ENCODE data around the gene RHO.

The RHO gene

DNA sequence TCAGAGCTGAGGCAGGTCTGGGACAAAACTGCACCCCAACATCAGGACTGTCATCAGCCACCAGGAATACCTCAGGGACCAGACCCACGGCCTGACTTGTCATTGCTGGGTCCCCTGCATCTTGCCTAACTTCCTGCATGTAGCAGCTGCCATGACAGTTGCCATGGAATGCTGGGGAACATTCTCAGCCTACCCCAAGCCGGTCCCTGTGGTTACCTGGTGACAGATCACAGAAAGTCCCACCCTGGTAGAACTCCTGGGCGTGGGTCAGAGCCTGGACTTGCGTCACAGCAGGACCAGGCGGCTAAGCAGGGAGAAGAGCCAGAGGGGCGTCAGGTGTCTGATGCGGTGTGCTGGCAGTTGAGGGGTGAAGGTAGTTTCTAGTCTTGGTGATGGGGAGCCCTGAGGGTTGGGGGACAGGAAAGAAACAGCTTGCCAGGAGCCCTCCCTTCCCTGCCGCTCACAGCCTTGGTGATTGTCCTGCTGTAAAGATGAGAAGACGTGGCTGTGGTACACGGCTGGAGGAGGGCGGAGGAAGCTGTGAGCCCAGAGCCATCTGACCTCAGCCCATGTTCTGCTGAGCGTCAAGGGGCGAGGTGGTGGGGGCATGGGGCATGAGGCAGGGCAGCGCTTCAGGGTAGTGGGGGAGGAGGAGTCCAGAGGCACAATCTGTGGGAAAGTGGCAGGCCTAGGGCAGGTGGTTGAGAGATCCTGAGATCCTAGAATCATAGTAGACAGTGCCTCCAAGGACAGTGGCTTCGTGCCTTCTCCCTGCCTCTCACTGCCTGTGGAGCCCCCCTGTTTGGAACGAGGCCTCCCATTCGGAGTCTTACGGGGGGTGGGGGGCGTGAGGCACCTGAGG lies 19.9 kb downstream of the RHO start:
- DNase-seq = no peak

DNA sequence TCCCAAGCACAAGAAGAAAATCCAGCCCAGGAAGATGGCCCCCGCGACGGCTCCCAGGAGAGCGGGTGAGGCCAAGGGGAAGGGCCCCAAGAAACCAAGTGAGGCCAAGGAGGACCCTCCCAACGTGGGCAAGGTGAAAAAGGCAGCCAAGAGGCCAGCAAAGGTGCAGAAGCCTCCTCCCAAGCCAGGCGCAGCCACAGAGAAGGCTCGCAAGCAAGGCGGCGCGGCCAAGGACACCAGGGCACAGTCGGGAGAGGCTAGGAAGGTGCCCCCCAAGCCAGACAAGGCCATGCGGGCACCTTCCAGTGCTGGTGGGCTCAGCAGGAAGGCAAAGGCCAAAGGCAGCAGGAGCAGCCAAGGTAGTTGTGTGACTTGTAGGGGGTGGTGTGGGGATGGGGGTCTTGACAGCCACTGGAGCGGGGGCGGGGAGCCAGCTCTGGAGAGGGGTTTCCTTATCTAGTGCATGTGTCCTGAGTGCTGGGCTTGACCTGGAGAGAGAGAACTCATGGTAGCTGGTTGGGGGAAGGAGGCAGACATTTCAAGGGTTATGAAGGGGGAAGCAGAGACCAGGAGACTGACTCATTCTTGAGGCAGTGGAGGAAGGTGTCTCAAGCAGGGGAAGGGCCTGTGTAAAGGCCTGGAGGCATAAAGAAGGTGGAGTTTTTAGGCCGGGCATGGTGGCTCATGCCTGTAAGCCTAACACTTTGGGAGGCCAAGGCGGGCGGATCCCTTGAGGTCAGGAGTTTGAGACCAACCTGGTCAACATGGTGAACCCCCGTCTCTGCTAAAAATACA lies 20.8 kb downstream of the RHO start:
- DNase-seq = no peak

DNA sequence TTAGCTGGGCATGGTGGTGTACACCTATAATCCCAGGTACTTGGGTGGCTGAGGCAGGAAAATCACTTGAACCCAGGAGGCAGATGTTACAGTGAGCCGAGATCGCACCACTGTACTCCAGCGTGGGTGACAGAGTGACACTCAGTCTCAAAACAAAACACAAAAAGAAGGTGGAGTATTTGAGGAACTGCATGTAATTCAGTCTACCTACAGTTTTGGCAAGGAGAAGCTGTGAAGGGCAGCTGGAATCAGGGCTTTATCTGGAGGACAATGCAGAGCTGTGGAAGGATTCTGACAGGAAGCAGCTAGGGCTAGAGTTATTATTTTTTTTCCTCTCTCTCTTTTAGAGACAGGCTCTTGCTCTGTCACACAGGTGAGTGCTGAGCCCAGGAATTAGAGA lies 21.4 kb downstream of the RHO start:
- no peak for DNase-seq

DNA sequence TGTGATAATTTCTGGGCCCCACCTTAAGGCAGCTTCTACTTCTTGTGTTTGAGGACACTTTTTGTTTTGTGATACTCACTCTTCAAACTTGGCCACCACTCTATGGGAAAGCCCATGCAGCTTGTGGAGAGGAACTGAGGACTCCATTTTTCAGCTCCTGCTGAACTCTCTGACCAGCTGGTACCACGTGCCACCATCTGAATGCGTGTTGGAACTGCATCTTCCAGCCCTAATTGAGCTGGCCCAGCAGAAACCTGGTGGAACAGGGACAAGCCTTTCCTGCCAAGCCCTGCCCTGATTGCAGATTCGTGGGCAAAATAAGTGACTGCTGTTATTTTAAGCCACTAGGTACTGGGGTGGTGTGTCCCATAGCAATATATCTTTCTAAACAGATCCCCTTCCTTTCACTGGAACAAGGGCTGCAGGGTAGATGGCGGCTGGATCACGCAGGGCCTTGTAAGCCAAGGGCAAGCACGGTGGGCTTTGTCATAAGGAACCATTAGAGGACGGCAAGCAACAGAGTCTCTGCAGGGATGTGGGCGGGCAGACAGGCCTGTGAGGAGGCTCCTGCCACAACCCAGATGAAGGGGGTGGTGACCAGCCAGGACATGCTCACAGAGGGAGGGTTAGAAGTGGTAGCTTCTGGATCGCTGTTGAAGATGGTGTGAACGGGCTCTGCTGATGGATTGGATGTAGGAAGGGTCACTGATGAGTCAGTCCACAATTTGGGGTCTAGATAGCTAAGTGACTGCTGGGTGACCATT lies 24.0 kb downstream of the RHO start:
- DNase-seq = no peak

DNA sequence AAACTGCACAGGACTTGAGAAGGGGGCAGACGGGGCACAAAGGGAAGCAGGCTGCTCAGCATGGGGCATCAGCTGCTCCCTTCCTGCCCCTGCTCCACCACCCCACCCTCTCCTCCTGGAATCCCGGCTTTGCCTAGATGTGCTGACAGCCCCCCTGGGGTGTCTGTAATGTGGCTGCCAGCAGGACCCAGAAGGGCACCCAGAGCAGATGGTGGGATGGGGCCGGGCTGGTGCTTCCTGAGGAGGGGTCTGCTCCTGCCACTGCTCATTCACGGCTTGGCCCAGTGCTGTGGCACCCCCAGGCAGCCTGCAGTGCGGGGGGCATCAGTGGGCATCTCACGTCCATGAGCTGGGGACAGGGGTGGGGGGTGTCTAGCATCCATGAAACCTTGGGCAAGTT lies 24.7 kb downstream of the RHO start:
- DNase-seq = no peak

DNA sequence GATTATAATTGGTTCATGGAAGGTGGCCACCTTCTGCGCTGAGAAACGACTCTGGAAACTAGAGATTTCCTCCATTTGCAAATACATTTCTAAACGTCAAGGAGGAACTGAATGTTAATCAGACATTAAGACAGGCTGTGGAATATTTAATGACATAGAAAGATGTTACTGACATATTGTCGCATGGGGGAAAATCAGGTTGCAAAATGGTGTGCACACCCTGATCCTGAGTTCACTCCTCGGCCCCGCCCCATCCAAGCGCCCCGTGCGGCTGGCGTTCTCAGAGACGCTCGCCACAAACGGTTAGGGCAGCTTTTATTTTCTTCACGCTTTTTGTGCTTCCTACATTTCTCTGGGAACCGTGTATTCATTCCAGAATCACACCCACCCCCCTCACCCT lies 25.3 kb downstream of the RHO start:
- no peak for DNase-seq

DNA sequence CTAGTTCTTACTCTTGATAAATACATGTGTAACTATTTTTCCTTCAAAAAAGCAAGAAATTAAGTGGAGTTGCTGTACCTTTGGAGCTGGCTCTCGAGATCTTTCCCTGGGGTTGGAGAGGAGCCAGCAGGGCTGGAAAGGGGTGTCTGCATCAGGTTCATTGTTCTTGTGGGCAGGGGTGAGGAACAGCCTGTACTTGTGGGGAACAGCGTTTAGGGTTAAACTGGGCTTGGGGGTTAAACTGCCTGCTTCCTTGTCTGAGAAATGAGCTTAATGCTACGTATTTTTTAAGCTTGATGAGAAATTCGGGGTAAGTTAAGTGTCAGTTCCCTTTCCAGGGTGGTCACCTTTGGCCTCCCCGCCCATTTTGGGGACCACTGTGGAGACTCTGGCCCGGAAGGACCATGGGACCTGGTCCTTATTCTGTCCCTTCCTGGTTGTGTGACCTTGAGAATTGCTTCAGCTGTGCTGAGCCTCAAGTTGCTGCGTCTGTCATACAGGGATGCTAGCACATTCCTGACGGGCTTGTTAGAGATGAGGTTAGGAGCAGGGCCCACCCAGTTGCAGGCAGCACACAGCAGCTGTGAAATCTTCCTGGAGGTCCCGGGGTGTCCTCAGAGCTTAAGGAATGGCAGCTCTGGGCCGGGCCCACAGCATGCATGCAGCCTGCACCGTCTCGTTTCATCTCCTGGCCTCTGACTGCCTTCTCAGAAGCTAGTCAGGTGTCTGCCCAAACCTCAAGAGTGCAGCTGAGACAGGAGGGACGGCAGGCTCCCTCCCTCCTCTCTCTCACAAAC lies 26.1 kb downstream of the RHO start:
- DNase-seq = no peak

DNA sequence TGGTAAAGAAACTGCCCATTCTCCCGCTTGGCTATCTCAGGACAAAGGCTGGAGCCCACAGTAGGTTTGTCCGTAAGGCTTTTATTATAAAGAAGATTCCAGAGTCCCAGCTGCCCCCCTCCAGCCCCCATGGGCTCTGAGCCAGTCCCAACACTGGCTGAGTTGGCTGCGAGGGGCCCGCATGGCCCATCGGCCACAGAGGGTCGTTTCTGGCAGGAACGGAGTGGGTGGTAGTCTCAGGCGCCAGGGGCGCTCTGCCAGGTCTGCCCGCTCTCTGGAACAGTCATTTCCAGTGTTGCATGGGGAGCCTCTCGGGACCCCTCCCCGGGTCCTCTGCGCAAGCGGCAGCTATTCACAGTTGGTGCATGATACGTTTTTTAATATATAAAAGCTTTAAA lies 26.7 kb downstream of the RHO start:
- no peak for DNase-seq

DNA sequence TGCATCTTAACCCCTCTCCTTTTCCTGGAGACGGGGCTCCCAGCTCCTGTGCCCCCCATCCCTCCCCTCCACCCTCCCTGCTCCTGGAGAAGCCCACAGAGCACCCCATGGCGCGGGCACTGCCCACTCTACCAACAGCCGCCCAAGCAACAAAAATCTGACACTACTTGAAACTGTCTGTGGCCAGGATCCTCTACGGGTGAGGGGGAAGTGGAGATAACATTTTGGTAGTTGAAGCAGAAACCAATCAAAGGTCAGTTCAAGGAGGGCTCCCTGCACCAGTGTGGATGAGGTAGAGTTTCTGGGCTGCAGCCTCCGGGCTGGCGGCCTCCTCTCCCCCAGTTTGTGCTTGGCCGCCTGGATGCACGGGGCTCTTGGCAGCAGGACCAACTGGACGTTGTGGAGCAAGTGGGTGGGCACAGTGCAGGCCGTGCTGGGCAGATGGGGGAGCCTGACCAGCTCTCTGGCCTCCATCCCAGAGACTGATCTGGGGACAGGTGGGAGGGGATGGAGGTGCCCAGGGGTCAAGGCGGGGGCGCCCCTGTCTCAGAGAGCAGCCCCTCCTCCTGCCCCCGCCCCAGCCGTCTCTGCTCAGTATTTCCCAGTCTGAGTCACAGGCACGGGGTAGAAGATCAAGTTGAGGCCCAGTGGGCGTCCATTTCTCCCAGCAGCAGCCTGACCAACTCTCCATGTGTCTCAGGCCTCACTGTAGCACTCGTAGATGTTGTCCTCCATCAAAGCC lies 27.3 kb downstream of the RHO start:
- no peak for DNase-seq

DNA sequence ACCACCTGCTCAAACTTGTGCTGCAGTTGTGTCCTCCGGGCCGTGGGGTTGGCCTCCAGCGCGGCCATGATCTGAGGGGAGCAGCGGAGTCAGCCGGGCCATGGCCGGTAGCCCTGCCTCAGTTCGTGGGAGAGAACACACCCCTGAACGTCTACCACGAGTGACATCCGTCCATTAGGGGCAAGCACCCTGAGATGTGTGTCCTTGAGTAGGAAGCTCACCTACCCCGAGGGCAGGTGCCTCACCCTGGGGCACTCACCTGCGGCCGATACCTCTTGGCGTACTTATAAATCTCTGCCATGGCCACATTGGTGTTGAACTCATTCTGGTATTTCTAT lies 27.9 kb downstream of the RHO start:
- DNase-seq = no peak

DNA sequence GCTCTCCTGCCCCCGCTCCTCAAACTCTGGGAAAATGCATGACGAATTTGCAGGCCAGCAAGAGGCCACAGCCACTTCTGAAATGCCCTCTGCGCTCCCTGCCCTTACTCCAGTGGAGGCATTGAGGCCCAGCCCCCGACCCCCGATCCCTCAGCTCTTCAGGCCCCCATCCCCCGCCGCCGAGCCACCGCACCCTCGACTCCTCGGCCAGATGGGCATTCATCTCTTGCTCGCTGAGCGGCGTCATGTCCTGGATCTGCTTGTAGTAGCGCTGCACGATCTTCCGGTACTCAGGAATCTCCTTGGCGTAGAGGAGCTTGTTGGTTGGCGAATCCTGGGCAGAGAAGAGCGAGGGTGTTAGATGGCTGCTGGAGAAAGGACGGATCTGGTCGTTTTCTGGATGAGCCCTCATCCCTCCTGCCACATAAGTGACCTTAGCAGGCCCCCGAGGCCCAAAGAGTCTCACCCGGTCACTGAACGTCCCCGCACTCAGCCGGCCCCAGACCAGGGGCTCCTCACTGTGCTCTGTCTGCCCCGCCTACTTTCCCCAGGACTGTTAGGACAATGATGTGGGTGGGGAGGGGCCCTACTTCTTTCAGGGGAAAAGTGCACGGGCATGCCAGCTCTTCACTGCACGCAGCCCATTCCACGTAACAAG lies 28.6 kb downstream of the RHO start:
- no peak for DNase-seq

DNA sequence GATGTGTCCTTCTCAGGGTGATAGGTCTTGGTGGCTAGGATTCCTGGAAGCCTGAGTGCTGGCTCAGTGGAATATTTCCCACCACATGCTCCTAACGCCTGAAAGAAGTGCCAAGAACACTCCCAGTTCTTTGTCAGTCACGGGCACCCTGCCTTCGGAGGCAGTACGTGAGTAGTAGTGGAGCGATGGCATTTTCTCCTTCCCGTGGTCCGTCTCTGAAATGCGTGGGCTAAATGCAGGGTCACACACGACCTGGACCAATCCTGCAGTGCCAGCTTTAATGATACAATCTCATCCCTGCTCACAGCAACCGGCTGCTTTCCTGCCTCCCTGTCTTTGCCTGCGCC lies 29.1 kb downstream of the RHO start:
- DNase-seq = no peak

DNA sequence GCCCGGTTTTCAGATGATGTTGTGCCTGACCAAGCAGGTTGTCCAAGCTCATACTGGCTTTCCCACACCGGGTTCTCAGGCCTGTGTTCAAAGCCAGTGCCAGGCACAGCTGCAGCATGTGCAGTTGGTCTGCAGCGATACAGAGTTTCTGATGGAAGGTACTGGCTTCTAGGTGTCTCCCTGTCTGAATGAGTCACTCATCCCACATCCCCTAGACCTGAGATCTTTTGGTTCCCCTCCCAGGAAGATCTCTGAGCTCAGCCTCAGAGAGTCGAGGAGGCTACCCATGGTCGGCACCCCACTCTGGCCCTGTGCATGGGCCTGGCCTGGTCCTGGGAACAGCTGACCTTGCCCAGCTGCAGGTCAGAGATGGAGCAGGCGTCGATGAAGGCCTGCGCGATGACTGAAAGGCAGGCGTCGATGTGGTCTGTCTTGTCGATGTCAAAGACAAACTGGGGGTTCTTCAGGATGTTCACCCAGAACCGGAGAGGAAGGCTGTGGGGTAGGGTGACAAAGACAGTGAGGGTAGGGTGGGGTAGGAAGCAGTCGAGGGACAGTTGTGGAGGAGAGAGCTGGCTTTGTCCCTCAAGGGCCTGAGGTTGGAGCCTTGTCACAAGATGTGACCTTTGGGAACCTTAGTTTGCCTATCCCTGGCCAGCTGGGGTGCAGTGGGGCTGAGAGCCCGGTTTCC lies 29.8 kb downstream of the RHO start:
- DNase-seq = no peak

DNA sequence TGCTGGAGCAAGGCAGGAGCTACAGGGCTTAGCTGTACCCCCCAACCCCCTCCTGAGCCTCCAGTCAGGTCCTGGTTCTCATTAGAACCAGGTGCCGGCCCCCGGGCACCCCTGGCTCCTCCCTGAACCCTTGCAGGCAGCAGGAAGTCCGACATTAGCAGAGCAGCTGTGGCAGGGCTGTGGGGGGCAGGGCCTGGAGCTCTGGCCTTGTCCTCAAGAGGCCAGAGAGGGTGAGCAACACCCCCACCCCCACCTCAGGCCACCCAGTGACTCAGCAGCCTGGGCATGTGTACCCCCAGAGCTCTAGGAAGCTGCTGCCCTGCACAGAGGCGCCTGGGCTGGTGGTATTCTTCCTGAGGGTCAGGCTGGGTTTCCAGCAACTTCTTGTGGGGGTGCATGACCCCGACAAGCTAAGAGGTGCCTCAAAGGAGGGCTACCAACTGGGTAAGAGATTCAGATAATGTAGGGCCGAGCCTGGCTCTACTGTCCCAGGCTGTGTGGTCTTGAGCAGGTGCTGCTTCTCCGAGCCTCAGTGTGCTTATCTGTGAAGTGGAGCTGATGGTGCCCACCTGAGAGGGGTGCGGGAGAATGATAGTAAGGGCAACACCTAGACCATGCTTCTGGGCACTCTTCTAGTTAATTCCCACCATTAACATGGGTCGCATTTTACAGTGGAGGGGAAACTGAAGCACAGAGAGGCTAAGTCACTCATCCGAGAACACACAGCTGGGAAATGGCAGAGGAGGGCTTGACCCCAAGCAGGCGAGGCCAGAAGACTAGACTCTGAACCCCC lies 30.5 kb downstream of the RHO start:
- no peak for DNase-seq

DNA sequence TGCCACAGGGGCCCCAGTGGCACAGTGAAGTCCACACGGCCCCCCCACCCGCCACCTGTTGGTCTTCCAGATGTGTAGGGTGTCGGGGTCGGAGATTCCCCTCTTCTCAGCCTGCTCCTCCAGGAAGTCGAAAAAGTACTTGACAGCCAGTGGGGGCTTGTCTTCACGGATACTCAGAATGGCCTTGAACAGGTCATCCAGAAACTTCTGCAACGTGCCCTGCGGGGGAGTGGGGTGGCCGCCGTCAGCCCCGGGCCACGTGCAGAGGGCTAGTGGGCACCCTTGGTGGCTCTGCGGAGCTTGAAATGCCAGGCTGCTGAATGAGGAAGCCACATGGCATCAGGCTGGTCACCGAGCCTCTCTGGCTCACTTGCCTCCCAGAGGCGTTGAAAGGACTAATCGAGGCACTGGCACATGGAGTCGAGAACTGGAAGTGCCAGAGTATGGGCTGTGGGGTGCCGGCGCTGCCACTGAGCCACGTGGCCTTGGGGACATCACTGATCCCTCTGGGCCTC lies 31.2 kb downstream of the RHO start:
- no peak for DNase-seq

DNA sequence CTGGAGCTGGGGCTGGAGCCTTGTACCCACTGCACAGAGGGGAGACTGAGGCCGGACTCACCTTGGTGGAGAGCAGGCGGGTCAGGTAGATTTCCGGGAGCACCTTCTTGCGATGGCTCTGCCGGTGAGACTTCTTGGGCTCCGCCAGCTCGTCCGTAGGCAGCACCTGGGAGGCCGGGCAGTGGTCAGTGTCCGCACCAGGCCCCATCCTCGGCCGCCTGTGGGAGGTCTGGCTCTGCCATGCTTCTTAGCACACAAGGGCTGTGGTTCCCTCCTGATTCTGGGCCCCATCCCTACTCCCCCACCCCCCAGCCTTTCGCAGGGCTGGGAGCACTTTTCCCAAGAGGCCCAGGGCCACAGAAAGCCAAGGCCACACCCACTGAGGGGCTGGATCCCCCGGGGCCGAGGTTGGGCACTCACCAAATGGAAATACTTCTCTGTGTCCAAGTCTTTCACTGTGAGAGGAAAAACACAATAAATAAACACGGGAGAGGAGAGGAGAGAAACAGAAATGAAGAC lies 31.9 kb downstream of the RHO start:
- no peak for DNase-seq

DNA sequence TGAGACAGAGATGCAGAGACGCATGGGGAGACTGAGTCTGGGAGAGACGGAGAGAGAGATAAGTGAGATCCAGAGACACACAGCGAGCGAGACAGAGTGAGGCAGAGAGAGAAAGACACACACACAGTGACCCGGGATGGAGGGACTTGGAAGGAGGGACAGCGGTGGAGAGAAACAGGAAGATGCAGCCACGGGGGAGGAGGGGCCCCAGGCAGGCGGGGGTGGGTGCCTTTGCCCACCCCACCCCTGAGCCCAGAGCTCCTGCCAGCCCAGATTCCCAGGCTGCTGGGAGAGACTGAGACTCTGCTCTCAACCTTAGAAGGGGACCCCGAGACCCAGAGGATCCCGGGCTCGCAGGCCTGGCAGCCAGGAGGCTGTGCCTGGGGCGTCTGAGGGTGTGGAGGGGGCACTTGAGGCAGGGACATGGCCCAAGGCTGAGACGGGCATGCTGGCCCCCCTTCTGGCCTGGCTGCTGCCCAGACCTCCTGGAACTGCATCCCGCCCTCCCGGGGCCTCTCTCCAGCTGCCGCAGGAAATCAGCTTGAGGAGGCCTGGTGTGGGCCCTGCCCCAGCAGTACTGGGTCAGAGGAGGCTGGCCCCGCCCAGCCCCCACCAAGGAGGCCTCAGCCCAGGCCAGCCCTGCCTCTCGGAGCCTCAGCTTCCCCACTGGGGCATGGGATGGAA lies 32.6 kb downstream of the RHO start:
- no peak for DNase-seq

DNA sequence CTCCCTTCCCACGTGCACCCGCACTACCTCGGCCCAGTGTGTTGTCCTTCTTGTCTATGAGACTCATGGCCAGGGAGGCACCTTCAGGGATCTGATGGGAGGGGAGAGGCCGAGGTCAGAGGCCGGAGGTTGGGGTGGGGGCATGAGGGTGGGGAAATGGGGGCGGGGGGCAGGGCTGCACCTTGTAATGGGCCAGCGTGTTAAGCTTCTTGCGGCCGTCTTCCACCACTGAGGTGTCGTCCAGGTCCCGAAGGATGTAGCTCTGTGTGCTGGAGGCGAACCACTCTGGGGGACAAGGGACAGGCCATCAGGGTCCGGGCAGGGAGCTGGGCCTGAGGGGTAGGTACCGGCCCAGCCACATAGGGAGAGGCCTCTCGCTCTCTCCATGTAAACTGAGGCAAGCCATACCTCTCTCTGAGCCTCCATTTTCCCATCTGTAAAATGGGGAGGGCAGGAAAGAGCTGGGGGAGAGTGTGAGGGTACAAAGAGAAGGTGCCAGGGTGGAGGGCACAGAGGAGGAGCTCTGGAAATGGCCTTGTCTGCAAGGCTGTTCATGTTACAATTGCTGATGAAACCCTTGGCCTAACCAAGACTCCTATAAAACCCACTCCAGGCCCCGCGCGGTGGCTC lies 33.3 kb downstream of the RHO start:
- no peak for DNase-seq

DNA sequence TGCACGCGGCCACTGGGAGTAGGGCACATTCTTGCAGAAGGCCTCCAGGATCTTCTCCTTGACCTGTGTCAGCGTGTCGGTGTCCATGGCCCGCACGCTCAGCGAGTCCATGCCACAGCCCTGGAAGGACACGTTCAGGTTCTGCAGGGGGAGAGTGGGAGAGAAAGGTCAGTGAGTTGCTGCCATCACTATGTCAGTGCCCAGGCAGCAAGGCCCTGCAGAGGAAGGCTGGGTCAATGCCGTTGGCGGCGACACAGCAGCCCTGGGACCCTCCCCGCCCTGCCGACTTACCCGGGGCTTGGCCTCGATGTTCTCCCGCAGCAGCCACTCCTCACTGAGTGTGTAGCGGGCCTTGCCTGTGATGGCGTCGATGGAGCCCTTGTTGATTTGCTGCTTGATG lies 34.4 kb downstream of the RHO start:
- DNase-seq = no peak

All from NCI-H2107 (cell line).